Activated naive CD4-positive, alpha-beta T cell treated with anti-CD3 and anti-CD28 coated beads for 36 hours (primary cell): ENCODE measurements around the gene NXPH1. TPM values are rescaled to one million over a fixed set of nuclear protein-coding genes. Genes with fewer than 3 reads are reported as not detected.

Experiments
- CTCF ChIA-PET: fragments of 350-600 bp; sonication (Branson Sonifier 250); formaldehyde crosslinking; loops from one replicate; lab custom pipeline; 2021; ENCODE audit warnings: antibody characterized with exemption; lab: Charles Lee
- DNase-seq: peaks from one replicate; pipeline ENCODE4 v3.0.0-alpha.2; 2020
- H3K27ac Mint-ChIP-seq: one replicate; pipeline ENCODE4 v1.8.0; 2021; ENCODE audit warnings: mild to moderate bottlenecking, mixed read lengths
- H3K27me3 Mint-ChIP-seq: one replicate; pipeline ENCODE4 v1.8.0; 2021; ENCODE audit warnings: low read depth, mixed read lengths
- H3K36me3 Mint-ChIP-seq: one replicate; pipeline ENCODE4 v1.8.0; 2021; ENCODE audit warnings: low read depth, mixed read lengths
- H3K4me1 Mint-ChIP-seq: one replicate; pipeline ENCODE4 v1.8.0; 2021; ENCODE audit warnings: low read depth, mixed read lengths
- H3K4me3 Mint-ChIP-seq: one replicate; pipeline ENCODE4 v1.8.0; 2021; ENCODE audit warnings: mild to moderate bottlenecking, moderate library complexity, mixed read lengths
- H3K9me3 Mint-ChIP-seq: one replicate; pipeline ENCODE4 v1.8.0; 2021; ENCODE audit warnings: mixed read lengths
- intact Hi-C: fragments of 100-400 bp; cut with micrococcal nuclease; formaldehyde crosslinking; loops from one replicate; pipeline ENCODE4 v1.15.1; 2023
- total RNA-seq, 2 experiments: library from RNA; stranded (reverse); gene quantifications; one replicate each; pipeline ENCODE4 v1.2.3, GENCODE V29; 2021

NXPH1 gene
- total RNA-seq, 2 experiments from 2014 or later, result not detected

DNA sequence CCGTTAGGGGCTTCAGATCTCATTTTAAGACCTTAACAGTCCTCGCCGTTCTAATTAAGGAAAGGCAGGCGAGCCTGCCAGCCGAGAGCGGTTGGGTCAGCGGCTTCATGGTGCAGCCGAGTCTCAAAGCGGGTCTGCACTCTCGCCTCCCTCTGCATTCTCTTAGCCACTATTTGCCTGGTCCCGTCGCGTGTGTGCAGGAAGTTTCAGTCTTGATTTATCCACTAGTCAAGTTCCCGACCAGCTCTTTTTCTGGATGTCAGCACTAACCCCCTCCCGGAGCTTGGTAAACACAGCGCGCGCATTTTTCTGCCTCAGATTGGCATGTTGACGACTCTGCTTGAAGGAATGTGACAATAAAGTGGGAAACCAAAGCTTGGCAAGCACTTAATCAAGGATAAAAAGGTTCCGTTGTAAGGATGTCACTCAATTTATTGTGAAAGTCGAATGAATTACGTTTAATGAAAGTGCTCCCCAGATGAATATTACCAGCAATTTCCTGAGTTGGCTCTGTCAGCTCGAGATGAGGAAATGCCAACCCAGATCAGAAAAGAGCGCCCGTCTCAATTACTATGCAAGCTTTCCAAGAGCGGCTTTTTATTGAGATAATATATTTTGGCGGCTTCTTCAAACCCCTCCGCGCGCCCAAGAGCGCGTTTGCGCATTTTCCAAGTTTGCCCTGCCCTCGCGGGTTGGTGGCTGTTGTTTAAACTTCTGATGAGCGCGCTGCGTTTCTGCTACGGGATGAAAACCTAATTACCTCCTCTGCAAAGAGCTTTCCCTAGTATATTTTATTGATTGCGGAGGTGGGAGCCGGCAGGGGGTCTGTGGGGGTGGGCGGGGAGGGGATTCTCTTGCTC lies 7.9 kb downstream of the NXPH1 start:
- H3K4me1 Mint-ChIP-seq, result peaks cover 14% of the 10 kb centered on the region
- CTCF ChIA-PET, result interaction anchor here (0.6 kb wide), 1 partner anchor 1252 kb away, joined by 3 read pairs; no protein-coding TSS in a partner anchor

DNA sequence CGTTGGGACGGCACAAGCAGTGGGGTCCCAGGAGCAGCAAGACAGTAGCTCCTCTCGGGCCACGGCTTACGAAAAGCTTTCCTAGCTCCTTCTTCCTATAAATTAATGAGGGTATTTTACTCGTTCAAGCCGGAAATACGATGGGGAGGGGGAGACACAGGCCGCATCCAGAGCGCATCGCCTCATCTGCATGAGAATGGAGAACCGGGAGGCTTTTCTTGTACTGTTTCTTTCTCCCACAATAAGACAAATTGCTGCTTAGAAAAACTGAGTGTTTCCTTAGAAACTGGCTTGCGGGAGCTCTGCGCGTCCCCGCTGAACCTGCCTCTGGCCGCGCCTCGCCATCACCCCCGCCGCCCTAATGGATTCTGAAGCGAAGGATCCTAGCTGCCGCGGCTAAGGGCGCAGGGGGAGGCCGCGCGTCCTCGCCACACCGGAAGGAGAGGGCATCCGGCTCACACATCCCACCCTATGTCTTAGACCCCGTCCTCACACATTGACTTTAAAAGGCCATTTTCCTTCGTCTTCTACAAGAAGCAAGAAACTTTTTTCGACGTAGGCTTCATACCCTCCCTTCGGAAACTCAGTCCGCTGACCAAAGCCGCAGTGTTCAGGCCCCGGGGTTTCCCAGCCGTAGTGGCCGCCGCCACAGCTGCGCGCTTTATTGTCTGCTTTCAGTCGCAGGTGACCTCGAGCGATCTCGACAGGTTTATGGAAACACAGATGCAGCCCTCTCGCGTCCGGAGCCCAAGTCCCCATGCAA lies 8.8 kb downstream of the NXPH1 start:
- Mint-ChIP-seq H3K27me3 (peaks cover 78% of the 10 kb centered on the region), H3K27ac (no peak overlapping the region), H3K36me3 (peaks cover 1% of the 10 kb centered on the region), H3K4me1 (peaks cover 7% of the 10 kb centered on the region), H3K4me3 (no peak overlapping the region), H3K9me3 (peaks cover 2% of the 10 kb centered on the region)
- CTCF ChIA-PET, result interaction anchor here (0.6 kb wide), 1 partner anchor 1253 kb away, joined by 3 read pairs; no protein-coding TSS in a partner anchor
- DNase-seq, result no peak
- intact Hi-C loops, result loop anchor here (1.0 kb wide), 1 partner anchor 8 kb away; no protein-coding TSS in a partner anchor

More for the DNA sequence above, 7.9 kb downstream of the NXPH1 start:
- H3K9me3 Mint-ChIP-seq, result peaks cover 2% of the 10 kb centered on the region
- peaks cover 82% of the 10 kb centered on the region for H3K27me3 Mint-ChIP-seq
- intact Hi-C loops, result no loop called here
- H3K27ac Mint-ChIP-seq, result no peak overlapping the region
- DNase-seq, result no peak
- no peak overlapping the region for H3K4me3 Mint-ChIP-seq
- peaks cover 1% of the 10 kb centered on the region for H3K36me3 Mint-ChIP-seq

DNA sequence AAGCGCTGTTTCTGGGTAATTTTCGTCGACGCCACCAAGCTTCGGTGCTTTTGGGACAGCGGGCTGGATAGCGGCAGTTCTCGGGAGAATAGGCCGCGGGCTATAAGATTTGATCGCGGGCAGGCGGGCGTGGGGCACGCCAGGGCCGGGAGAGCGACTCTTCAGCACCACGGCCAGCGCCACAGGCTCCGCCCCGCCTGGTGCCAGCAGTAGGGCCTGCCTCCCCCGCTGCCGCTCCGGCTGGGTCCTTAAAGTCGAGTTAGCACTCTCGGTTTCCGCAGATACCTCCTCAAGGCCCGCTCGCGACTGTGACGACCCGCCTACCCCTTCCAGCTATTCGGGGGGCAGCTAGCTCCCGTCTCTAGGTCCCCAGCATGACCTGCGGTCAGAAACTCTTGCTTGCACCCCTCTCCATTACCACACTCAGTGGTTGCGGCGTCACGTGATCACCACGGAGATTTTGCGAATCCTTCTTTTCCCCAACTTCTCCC lies 9.4 kb downstream of the NXPH1 start:
- H3K27ac Mint-ChIP-seq, result no peak overlapping the region
- CTCF ChIA-PET, result no interaction called here
- intact Hi-C loops, result loop anchor here (1.0 kb wide), 1 partner anchor 9 kb away; no protein-coding TSS in a partner anchor

DNA sequence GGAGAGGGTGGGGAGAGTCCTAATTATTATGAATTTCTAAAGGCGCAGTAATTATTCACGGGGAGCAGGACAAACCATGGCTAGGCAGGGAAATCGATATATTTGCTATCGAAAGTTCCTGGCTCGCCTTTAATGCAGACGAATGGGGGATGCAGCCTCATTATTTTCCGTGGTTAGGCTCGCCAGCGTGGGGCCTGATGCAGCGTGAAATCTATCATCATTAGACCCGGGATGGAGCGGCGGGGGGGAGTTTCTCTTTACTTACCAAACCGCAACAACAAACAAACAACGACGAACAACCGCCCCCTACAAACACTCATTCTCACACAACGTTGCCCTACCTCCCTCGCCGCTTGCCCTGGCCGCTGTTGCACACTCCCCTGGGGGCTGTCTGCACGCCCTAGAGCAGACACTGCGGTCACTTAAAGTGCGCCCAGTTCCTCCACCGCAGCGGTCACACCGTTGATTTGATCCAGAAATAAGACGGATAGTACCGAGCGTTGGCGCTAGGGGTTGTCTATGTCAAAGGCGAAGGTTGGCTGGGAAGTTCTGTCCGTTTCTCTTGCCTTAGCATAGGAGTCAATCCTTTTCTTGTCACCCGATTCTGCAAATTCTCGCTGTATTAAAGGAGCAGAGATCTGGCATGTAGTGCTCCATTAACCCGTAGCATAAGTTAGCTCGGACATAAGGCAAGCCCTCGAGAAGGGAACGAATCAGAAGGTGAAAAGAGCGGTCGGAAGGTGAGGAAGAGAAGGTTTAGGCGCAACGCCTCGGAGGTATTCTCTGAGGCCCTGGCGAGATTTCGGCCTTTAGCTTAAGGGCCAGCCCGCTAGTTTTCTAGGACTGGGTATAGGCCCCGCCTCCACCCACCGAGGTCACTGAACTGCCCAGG lies 10.4 kb downstream of the NXPH1 start:
- peaks cover 7% of the 10 kb centered on the region for H3K4me1 Mint-ChIP-seq
- H3K27me3 Mint-ChIP-seq, result peaks cover 67% of the 10 kb centered on the region

More for the DNA sequence above, 9.4 kb downstream of the NXPH1 start:
- peaks cover 77% of the 10 kb centered on the region for H3K27me3 Mint-ChIP-seq
- peak; percentile 70 for DNase-seq
- H3K4me3 Mint-ChIP-seq, result no peak overlapping the region
- H3K4me1 Mint-ChIP-seq, result peaks cover 7% of the 10 kb centered on the region
- H3K36me3 Mint-ChIP-seq, result peaks cover 1% of the 10 kb centered on the region
- H3K9me3 Mint-ChIP-seq, result peaks cover 2% of the 10 kb centered on the region

DNA sequence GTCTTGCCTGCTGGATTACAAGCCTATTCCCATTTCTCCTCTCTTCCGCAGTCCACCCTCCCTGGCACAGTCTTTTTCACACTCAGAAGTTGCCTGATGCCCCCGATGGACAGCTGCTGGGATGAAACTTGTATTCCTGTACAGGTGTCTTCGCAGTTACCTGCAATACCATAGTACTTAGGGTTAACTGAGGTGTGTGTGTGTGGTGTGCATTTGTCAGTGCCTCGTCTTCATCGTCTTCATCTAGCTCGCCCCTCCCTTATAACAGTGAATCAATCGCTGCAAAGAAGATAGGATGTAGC lies 11.0 kb downstream of the NXPH1 start:
- no peak overlapping the region for H3K4me3 Mint-ChIP-seq
- no peak for DNase-seq
- intact Hi-C loops, result no loop called here
- H3K4me1 Mint-ChIP-seq, result peaks cover 7% of the 10 kb centered on the region
- H3K27me3 Mint-ChIP-seq, result peaks cover 63% of the 10 kb centered on the region
- peaks cover 2% of the 10 kb centered on the region for H3K9me3 Mint-ChIP-seq
- peaks cover 1% of the 10 kb centered on the region for H3K36me3 Mint-ChIP-seq
- CTCF ChIA-PET, result no interaction called here
- H3K27ac Mint-ChIP-seq, result no peak overlapping the region

More for the DNA sequence above, 10.4 kb downstream of the NXPH1 start:
- peaks cover 2% of the 10 kb centered on the region for H3K9me3 Mint-ChIP-seq
- no peak overlapping the region for H3K4me3 Mint-ChIP-seq
- H3K27ac Mint-ChIP-seq, result no peak overlapping the region
- CTCF ChIA-PET, result no interaction called here
- H3K36me3 Mint-ChIP-seq, result peaks cover 1% of the 10 kb centered on the region
- DNase-seq, result no peak
- intact Hi-C loops, result no loop called here

DNA sequence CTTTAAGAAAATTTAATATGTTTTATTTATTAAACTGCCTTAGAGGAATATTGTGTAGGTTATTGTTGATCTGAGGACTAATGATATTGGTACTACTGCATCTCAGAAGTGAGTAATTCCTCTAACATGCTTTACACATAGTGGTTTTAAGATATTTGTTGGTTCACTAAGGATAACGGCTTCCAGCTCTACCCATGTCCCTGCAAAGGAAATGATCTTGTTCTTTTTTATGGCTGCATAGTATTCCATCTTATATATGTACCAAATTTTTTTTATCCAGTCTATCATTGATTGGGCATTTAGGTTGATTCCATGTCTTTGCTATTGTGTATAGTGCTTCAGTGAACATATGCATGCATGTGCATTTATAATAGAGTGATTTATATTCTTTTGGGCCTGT lies 20.1 kb downstream of the NXPH1 start:
- no peak overlapping the region for H3K27ac Mint-ChIP-seq
- H3K4me3 Mint-ChIP-seq, result no peak overlapping the region
- intact Hi-C loops, result no loop called here
- no peaks in the 10 kb centered on the region for H3K4me1 Mint-ChIP-seq
- DNase-seq, result no peak
- no peaks in the 10 kb centered on the region for H3K36me3 Mint-ChIP-seq
- CTCF ChIA-PET, result no interaction called here
- H3K27me3 Mint-ChIP-seq, result peaks cover 3% of the 10 kb centered on the region
- peaks cover 2% of the 10 kb centered on the region for H3K9me3 Mint-ChIP-seq

DNA sequence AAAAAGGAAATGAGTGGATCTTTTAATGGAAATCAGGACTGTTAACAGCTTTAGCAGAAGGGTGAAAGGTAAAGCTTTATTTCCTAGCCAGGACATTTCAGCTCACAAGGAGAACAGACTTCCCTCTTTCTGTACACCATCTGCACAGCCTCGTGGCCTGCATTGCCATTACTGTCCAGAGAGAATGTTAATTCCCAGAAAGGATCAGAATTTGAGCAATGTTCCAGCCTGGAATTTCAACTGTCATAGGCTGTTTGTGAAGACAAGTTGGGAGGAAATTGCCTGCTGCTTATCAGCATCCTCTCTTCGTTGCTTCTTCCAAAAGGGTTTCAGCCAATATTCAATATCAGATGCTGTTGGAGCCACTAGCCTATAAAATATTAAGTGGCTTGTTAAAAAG lies 22.0 kb downstream of the NXPH1 start:
- CTCF ChIA-PET, result interaction anchor here (1.0 kb wide), 1 partner anchor 10 kb away, joined by 3 read pairs; no protein-coding TSS in a partner anchor
- H3K36me3 Mint-ChIP-seq, result no peaks in the 10 kb centered on the region
- peaks cover 5% of the 10 kb centered on the region for H3K27me3 Mint-ChIP-seq
- H3K27ac Mint-ChIP-seq, result no peak overlapping the region
- intact Hi-C loops, result no loop called here
- no peak for DNase-seq
- peaks cover 2% of the 10 kb centered on the region for H3K9me3 Mint-ChIP-seq
- no peak overlapping the region for H3K4me3 Mint-ChIP-seq
- no peaks in the 10 kb centered on the region for H3K4me1 Mint-ChIP-seq

DNA sequence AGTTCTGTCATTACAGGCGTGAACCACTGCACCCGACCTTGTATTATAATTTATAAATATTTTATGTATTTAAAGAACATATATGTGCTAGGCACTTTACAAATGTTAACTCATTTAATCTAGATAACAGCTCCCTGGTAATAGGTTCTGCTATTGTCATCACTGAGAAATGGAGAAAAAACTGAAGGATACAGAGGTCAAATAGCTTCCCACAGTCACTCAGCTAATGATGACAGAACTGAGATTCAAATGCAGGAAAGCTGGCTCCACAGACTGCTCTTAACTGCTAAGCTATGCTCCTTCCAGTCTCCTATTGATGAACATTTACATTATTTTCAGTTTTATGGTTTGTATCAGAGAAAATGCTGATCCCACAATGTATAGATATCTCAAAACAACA lies 28.9 kb downstream of the NXPH1 start:
- no peak for DNase-seq
- intact Hi-C loops, result loop anchor here (10.0 kb wide), 1 partner anchor 62 kb away; no protein-coding TSS in a partner anchor
- Mint-ChIP-seq H3K4me1 (no peaks in the 10 kb centered on the region), H3K27me3 (peaks cover 9% of the 10 kb centered on the region), H3K27ac (no peak overlapping the region), H3K4me3 (no peak overlapping the region), H3K9me3 (no peaks in the 10 kb centered on the region), H3K36me3 (no peaks in the 10 kb centered on the region)
- CTCF ChIA-PET, result no interaction called here

DNA sequence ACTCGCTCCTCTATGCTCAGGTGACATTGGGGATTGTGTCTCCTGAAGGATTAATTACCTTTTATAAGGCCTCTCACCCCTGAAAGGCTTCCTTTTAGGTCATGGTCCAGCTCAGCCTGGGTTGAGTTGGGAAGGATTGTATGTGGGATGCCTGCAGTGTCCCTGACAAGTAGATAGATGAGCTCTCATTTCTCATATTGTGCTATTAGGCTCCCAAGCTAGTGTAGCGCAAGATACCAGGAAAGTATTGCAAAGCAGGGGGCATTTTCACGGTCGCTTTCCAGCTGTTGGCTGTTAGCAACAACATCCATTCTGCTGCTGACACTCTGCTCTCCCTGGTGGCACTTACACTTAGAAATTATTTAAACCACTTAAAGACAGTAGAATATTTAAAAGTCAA lies 31.9 kb downstream of the NXPH1 start:
- no peaks in the 10 kb centered on the region for H3K9me3 Mint-ChIP-seq
- CTCF ChIA-PET, result no interaction called here

DNA sequence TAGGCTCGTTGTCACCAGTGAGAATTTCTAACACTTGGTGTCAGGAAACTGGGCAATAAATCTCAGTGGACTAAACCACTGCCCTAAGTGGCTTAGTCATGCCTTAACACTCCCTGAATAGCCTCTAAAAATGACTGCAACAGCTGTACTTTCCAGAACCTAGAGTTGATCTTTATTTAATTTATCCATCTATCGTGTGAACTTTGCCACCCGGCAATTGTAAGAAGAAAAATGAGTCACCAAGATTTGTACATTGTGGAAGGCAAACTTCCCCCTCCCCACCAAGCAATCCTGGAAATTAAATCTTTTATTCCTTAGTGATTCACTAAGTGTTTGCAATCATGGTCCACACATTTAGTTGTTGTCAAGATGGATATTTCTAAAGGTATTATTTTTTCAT lies 47.1 kb downstream of the NXPH1 start:
- CTCF ChIA-PET, result no interaction called here
- intact Hi-C loops, result no loop called here
- Mint-ChIP-seq H3K36me3 (no peaks in the 10 kb centered on the region), H3K27me3 (peaks cover 6% of the 10 kb centered on the region), H3K4me1 (no peaks in the 10 kb centered on the region), H3K9me3 (no peaks in the 10 kb centered on the region), H3K27ac (no peak overlapping the region), H3K4me3 (no peak overlapping the region)
- DNase-seq, result no peak

More for the DNA sequence above, 31.9 kb downstream of the NXPH1 start:
- Mint-ChIP-seq H3K36me3 (no peaks in the 10 kb centered on the region), H3K4me3 (no peak overlapping the region), H3K27ac (no peak overlapping the region), H3K27me3 (peaks cover 6% of the 10 kb centered on the region), H3K4me1 (no peaks in the 10 kb centered on the region)
- no peak for DNase-seq
- intact Hi-C loops, result loop anchor here (10.0 kb wide), 1 partner anchor 59 kb away; no protein-coding TSS in a partner anchor

DNA sequence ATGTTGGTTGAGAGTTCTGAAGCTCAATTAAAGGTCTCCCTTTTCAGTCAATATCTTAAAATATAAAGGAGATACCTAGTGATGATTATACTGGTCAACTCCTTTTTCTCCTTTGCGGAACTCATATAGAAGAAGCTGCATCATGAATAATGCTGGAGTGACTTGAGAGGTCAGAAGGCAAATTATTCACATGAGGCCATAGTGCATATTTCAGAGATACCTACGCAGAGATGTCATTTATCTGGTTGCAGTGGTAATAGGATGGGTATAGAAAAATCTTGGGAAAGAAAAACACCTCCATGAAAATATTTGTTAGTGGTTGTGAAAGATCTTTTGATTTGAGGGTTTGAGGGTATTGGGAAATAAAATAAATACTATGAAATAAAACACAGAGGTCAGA lies 47.7 kb downstream of the NXPH1 start:
- CTCF ChIA-PET, result no interaction called here
- no peak for DNase-seq
- Mint-ChIP-seq H3K4me1 (no peaks in the 10 kb centered on the region), H3K9me3 (no peaks in the 10 kb centered on the region), H3K36me3 (no peaks in the 10 kb centered on the region), H3K27me3 (peaks cover 5% of the 10 kb centered on the region), H3K4me3 (no peak overlapping the region), H3K27ac (no peak overlapping the region)
- intact Hi-C loops, result no loop called here
